HCT116 (cell line): ENCODE results near the gene KLK6. TPM values are rescaled to one million over a fixed set of nuclear protein-coding genes. Genes with fewer than 3 reads are reported as not detected.
A peak's percentile ranks its signal among the peaks of the same experiment; 100 is the strongest.

ENCODE experiments used
- ATAC-seq: fragments of 200-7000 bp; cut with Tn5 transposase; 2 replicates; pipeline ENCODE4 v1.9.1; 2020; ENCODE audit warnings: mild to moderate bottlenecking, moderate library complexity
- BruUV-seq: library from RNA; stranded (reverse); fragments of 400-500 nt; replicated peaks from 2 replicates; lab custom pipeline; 2021; lab: Mats Ljungman, UMichigan
- CTCF ChIA-PET: fragments of 300-600 bp; sonication (Branson Sonifier 250); formaldehyde crosslinking; loops from one replicate; lab custom pipeline; 2021; ENCODE audit warnings: antibody characterized with exemption; lab: Charles Lee
- POLR2A ChIA-PET: fragments of 300-600, 350-600 bp; sonication (Branson Sonifier 250); formaldehyde crosslinking; loops from one replicate; lab custom pipeline; 2021; ENCODE audit warnings: antibody characterized with exemption; lab: Charles Lee
- RAD21 ChIA-PET, 2 experiments: fragments of 300-600 bp; sonication (Branson Sonifier 250); formaldehyde crosslinking; loops; one replicate each; lab custom pipeline; 2023; ENCODE audit warnings: low total read pairs in 2 of 2; ENCODE audit not compliant: uncharacterized antibody in 2 of 2, unreplicated experiment in 2 of 2, low non-redundant PET in 1 of 2; lab: Charles Lee
- DNase-seq: peaks from one replicate; pipeline ENCODE4 v3.0.0-alpha.2; 2010; ENCODE audit warnings: low read depth, low spot score
- H2AFZ ChIP-seq: fragments of 200-600 bp; shearing (Covaris generic), sonication (generic); 2 replicates; pipeline ENCODE4 v1.6.1; 2017; ENCODE audit warnings: low read depth, mixed run types, mixed read lengths, antibody characterized with exemption, low read length; ENCODE audit not compliant: poor library complexity, severe bottlenecking
- H3K27ac ChIP-seq: 2 replicates; pipeline ENCODE4 v1.5.1; 2012; ENCODE audit warnings: low read depth, low read length
- H3K27me3 ChIP-seq: fragments of 200-600 bp; sonication (generic); 2 replicates; pipeline ENCODE4 v1.6.1; 2016; ENCODE audit warnings: mixed run types, low read length, mixed read lengths; ENCODE audit not compliant: insufficient read depth
- H3K36me3 ChIP-seq, 2 experiments: fragments of 200-500 bp in 1 of 2; fragments of 200-600 bp in 1 of 2; sonication (Bioruptor generic) in 1 of 2; sonication (generic) in 1 of 2; 2 replicates each; pipeline versions ENCODE4 v1.5.1 to v1.6.1; 2014 to 2016; ENCODE audit warnings: low read length in 2 of 2, inconsistent platforms in 1 of 2, mixed read lengths in 1 of 2, mixed run types in 1 of 2; ENCODE audit not compliant: insufficient read depth in 2 of 2, control insufficient read depth in 1 of 2
- H3K4me1 ChIP-seq, 2 experiments: fragments of 200-600 bp in 1 of 2; sonication (generic) in 1 of 2; 2 replicates each; pipeline versions ENCODE4 v1.5.1 to v1.6.1; 2012 to 2017; ENCODE audit warnings: low read length in 2 of 2, inconsistent platforms in 1 of 2, mild to moderate bottlenecking in 1 of 2, mixed read lengths in 1 of 2, mixed run types in 1 of 2, moderate library complexity in 1 of 2; ENCODE audit not compliant: insufficient read depth in 2 of 2, control insufficient read depth in 1 of 2
- H3K4me2 ChIP-seq: fragments of 200-600 bp; sonication (generic); 2 replicates; pipeline ENCODE4 v1.6.1; 2017; ENCODE audit warnings: mixed run types, low read length, mixed read lengths
- H3K4me3 ChIP-seq, 2 experiments: fragments of 200-600 bp in 1 of 2; sonication (generic) in 1 of 2; replicated peaks in 1 of 2; 2 replicates each; pipeline ENCODE4 v1.5.1; 2011 to 2016; ENCODE audit warnings: low read length in 2 of 2, control low read depth in 1 of 2, low read depth in 1 of 2, mild to moderate bottlenecking in 1 of 2, mixed read lengths in 1 of 2, mixed run types in 1 of 2
- H3K79me2 ChIP-seq: fragments of 200-600 bp; sonication (generic); 2 replicates; pipeline ENCODE4 v1.6.1; 2017; ENCODE audit warnings: mild to moderate bottlenecking, mixed run types, low read length, moderate library complexity, mixed read lengths; ENCODE audit not compliant: insufficient read depth
- H3K9ac ChIP-seq: fragments of 200-600 bp; sonication (generic); 2 replicates; pipeline ENCODE4 v1.6.1; 2016; ENCODE audit warnings: low read length, mixed read lengths
- H3K9me2 ChIP-seq: fragments of 200-600 bp; sonication (generic), shearing (Covaris generic); 2 replicates; pipeline ENCODE4 v1.6.1; 2017; ENCODE audit warnings: mixed run types, mild to moderate bottlenecking, moderate library complexity; ENCODE audit not compliant: insufficient read depth
- H3K9me3 ChIP-seq, 2 experiments: fragments of 200-500 bp in 1 of 2; fragments of 200-600 bp in 1 of 2; sonication (Bioruptor generic) in 1 of 2; sonication (generic) in 1 of 2; 2 replicates each; pipeline ENCODE4 v1.6.1; 2014 to 2017; ENCODE audit warnings: low read length in 2 of 2, mixed read lengths in 2 of 2, inconsistent platforms in 1 of 2, low read depth in 1 of 2, mild to moderate bottlenecking in 1 of 2, mixed run types in 1 of 2, moderate library complexity in 1 of 2; ENCODE audit not compliant: control insufficient read depth in 1 of 2, insufficient read depth in 1 of 2
- H4K20me1 ChIP-seq: fragments of 200-600 bp; sonication (generic), shearing (Covaris generic); 2 replicates; pipeline ENCODE4 v1.6.1; 2017; ENCODE audit warnings: mixed run types, mild to moderate bottlenecking, moderate library complexity; ENCODE audit not compliant: insufficient read depth
- CBX3 ChIP-seq: IDR thresholded peaks from 2 replicates; pipeline ENCODE4 v1.6.1; 2012; ENCODE audit warnings: low read depth
- CEBPB ChIP-seq: IDR thresholded peaks from 2 replicates; pipeline ENCODE4 v1.6.1; 2012; ENCODE audit warnings: low read depth
- ELF1 ChIP-seq: IDR thresholded peaks from 2 replicates; pipeline ENCODE4 v1.6.1; 2012; ENCODE audit warnings: low read depth, borderline replicate concordance
- MAX ChIP-seq: IDR thresholded peaks from 2 replicates; pipeline ENCODE4 v1.6.1; 2012
- POLR2AphosphoS5 ChIP-seq: IDR thresholded peaks from 2 replicates; pipeline ENCODE4 v1.6.1; 2011; ENCODE audit warnings: mild to moderate bottlenecking, low read depth, low read length, moderate library complexity
- RAD21 ChIP-seq: IDR thresholded peaks from 2 replicates; pipeline ENCODE4 v1.6.1; 2012; ENCODE audit warnings: low read depth, mild to moderate bottlenecking
- SIN3A ChIP-seq: IDR thresholded peaks from 2 replicates; pipeline ENCODE4 v1.6.1; 2012; ENCODE audit warnings: low read depth
- ZNF274 ChIP-seq: fragments of 200-500 bp; sonication (Bioruptor generic); IDR thresholded peaks from 2 replicates; pipeline ENCODE4 v1.6.1; 2014; ENCODE audit warnings: mild to moderate bottlenecking, low read depth, low read length, inconsistent platforms
- intact Hi-C: fragments of 100-400 bp; cut with micrococcal nuclease; formaldehyde crosslinking; loops from 2 replicates; pipeline ENCODE4 v1.10.0; 2022
- total RNA-seq: library from RNA; stranded (reverse); gene quantifications from one replicate; pipeline ENCODE4 v1.2.1, GENCODE V29; 2021; ENCODE audit not compliant: unreplicated experiment

The KLK6 gene
- total RNA-seq, 1 experiment from 2014 or later, result 40.5 TPM

GRCh38 chr19:51005248-51005647 is 35.9 kb upstream of the KLK6 start:
- H3K4me1 ChIP-seq, result peaks cover 16 to 35% of the 10 kb centered on the region in 2 experiments
- TF ChIP-seq SIN3A, result no peak
- POLR2A ChIA-PET, result no interaction called here

GRCh38 chr19:51003316-51003715 is 33.9 kb upstream of the KLK6 start:
- POLR2A ChIA-PET, result no interaction called here
- no peak for ATAC-seq
- peaks cover 11% of the 10 kb centered on the region; the same call in 1 of the 2 replicates for H3K79me2 ChIP-seq

More at GRCh38 chr19:51005248-51005647, 35.9 kb upstream of the KLK6 start:
- intact Hi-C loops, result no loop called here
- no peak overlapping the region for H3K9ac ChIP-seq
- H3K36me3 ChIP-seq, result no peaks in the 10 kb centered on the region
- RAD21 ChIA-PET, result no interaction called here
- DNase-seq, result no peak
- CTCF ChIA-PET, result no interaction called here
- no peak overlapping the region for H3K4me2 ChIP-seq
- H3K4me3 ChIP-seq, result no peak overlapping the region
- H3K9me2 ChIP-seq, result no peaks in the 10 kb centered on the region
- no TSS peak for BruUV-seq
- no peaks in the 10 kb centered on the region for H3K9me3 ChIP-seq
- H3K27ac ChIP-seq, result no peak overlapping the region
- peaks cover 7% of the 10 kb centered on the region; the same call in 1 of the 2 replicates for H3K79me2 ChIP-seq
- no peak for ATAC-seq
- H2AFZ ChIP-seq, result no peak overlapping the region
- no peaks in the 10 kb centered on the region for H4K20me1 ChIP-seq
- no peaks in the 10 kb centered on the region for H3K27me3 ChIP-seq

More at GRCh38 chr19:51003316-51003715, 33.9 kb upstream of the KLK6 start:
- no peaks in the 10 kb centered on the region for H4K20me1 ChIP-seq
- H3K9ac ChIP-seq, result no peak overlapping the region
- no peak overlapping the region; the same call in 1 of the 2 replicates for H3K27ac ChIP-seq
- H3K4me2 ChIP-seq, result peak overlapping the region; percentile 100
- peaks cover 0 to 6% of the 10 kb centered on the region in 2 experiments; a peak in 1 of 4 replicates for H3K36me3 ChIP-seq
- intact Hi-C loops, result loop anchor here (5.0 kb wide), 1 partner anchor 36 kb away; the partner anchor contains the start of gene KLK6
- no peak overlapping the region for H3K4me3 ChIP-seq
- no peaks in the 10 kb centered on the region for H3K27me3 ChIP-seq
- H3K4me1 ChIP-seq, result peaks cover 16 to 36% of the 10 kb centered on the region in 2 experiments
- H3K9me3 ChIP-seq, result no peaks in the 10 kb centered on the region
- RAD21 ChIA-PET, result no interaction called here
- no peak for DNase-seq
- no peaks in the 10 kb centered on the region for H3K9me2 ChIP-seq
- CTCF ChIA-PET, result interaction anchor here (3.4 kb wide), 1 partner anchor 15 kb away, joined by 71 read pairs; the partner anchor contains the start of gene KLK10
- no peak overlapping the region for H2AFZ ChIP-seq
- no TSS peak for BruUV-seq
- TF ChIP-seq POLR2AphosphoS5 (no peak), CBX3 (no peak), CEBPB (no peak), MAX (no peak), SIN3A (no peak), ELF1 (no peak), RAD21 (no peak), ZNF274 (no peak)
